HCT116 (cell line): ENCODE data around the gene DBX1. TPM values are rescaled to one million over a fixed set of nuclear protein-coding genes. Genes with fewer than 3 reads are reported as not detected.

Experiments used
- ATAC-seq: fragments of 200-7000 bp; cut with Tn5 transposase; 2 replicates; pipeline ENCODE4 v1.9.1; 2020; ENCODE audit warnings: mild to moderate bottlenecking, moderate library complexity
- BruUV-seq: library from RNA; stranded (reverse); fragments of 400-500 nt; replicated peaks from 2 replicates; lab custom pipeline; 2021; lab: Mats Ljungman, UMichigan
- CTCF ChIA-PET: fragments of 300-600 bp; sonication (Branson Sonifier 250); formaldehyde crosslinking; loops from one replicate; lab custom pipeline; 2021; ENCODE audit warnings: antibody characterized with exemption; lab: Charles Lee
- POLR2A ChIA-PET: fragments of 300-600, 350-600 bp; sonication (Branson Sonifier 250); formaldehyde crosslinking; loops from one replicate; lab custom pipeline; 2021; ENCODE audit warnings: antibody characterized with exemption; lab: Charles Lee
- RAD21 ChIA-PET, 2 experiments: fragments of 300-600 bp; sonication (Branson Sonifier 250); formaldehyde crosslinking; loops; one replicate each; lab custom pipeline; 2023; ENCODE audit warnings: low total read pairs in 2 of 2; ENCODE audit not compliant: uncharacterized antibody in 2 of 2, unreplicated experiment in 2 of 2, low non-redundant PET in 1 of 2; lab: Charles Lee
- DNase-seq: peaks from one replicate; pipeline ENCODE4 v3.0.0-alpha.2; 2010; ENCODE audit warnings: low read depth, low spot score
- H2AFZ ChIP-seq: fragments of 200-600 bp; shearing (Covaris generic), sonication (generic); 2 replicates; pipeline ENCODE4 v1.6.1; 2017; ENCODE audit warnings: low read depth, mixed run types, mixed read lengths, antibody characterized with exemption, low read length; ENCODE audit not compliant: poor library complexity, severe bottlenecking
- H3K27ac ChIP-seq: 2 replicates; pipeline ENCODE4 v1.5.1; 2012; ENCODE audit warnings: low read depth, low read length
- H3K27me3 ChIP-seq: fragments of 200-600 bp; sonication (generic); 2 replicates; pipeline ENCODE4 v1.6.1; 2016; ENCODE audit warnings: mixed run types, low read length, mixed read lengths; ENCODE audit not compliant: insufficient read depth
- H3K36me3 ChIP-seq, 2 experiments: fragments of 200-500 bp in 1 of 2; fragments of 200-600 bp in 1 of 2; sonication (Bioruptor generic) in 1 of 2; sonication (generic) in 1 of 2; 2 replicates each; pipeline versions ENCODE4 v1.5.1 to v1.6.1; 2014 to 2016; ENCODE audit warnings: low read length in 2 of 2, inconsistent platforms in 1 of 2, mixed read lengths in 1 of 2, mixed run types in 1 of 2; ENCODE audit not compliant: insufficient read depth in 2 of 2, control insufficient read depth in 1 of 2
- H3K4me1 ChIP-seq, 2 experiments: fragments of 200-600 bp in 1 of 2; sonication (generic) in 1 of 2; 2 replicates each; pipeline versions ENCODE4 v1.5.1 to v1.6.1; 2012 to 2017; ENCODE audit warnings: low read length in 2 of 2, inconsistent platforms in 1 of 2, mild to moderate bottlenecking in 1 of 2, mixed read lengths in 1 of 2, mixed run types in 1 of 2, moderate library complexity in 1 of 2; ENCODE audit not compliant: insufficient read depth in 2 of 2, control insufficient read depth in 1 of 2
- H3K4me2 ChIP-seq: fragments of 200-600 bp; sonication (generic); 2 replicates; pipeline ENCODE4 v1.6.1; 2017; ENCODE audit warnings: mixed run types, low read length, mixed read lengths
- H3K4me3 ChIP-seq, 2 experiments: fragments of 200-600 bp in 1 of 2; sonication (generic) in 1 of 2; replicated peaks in 1 of 2; 2 replicates each; pipeline ENCODE4 v1.5.1; 2011 to 2016; ENCODE audit warnings: low read length in 2 of 2, control low read depth in 1 of 2, low read depth in 1 of 2, mild to moderate bottlenecking in 1 of 2, mixed read lengths in 1 of 2, mixed run types in 1 of 2
- H3K79me2 ChIP-seq: fragments of 200-600 bp; sonication (generic); 2 replicates; pipeline ENCODE4 v1.6.1; 2017; ENCODE audit warnings: mild to moderate bottlenecking, mixed run types, low read length, moderate library complexity, mixed read lengths; ENCODE audit not compliant: insufficient read depth
- H3K9ac ChIP-seq: fragments of 200-600 bp; sonication (generic); 2 replicates; pipeline ENCODE4 v1.6.1; 2016; ENCODE audit warnings: low read length, mixed read lengths
- H3K9me2 ChIP-seq: fragments of 200-600 bp; sonication (generic), shearing (Covaris generic); 2 replicates; pipeline ENCODE4 v1.6.1; 2017; ENCODE audit warnings: mixed run types, mild to moderate bottlenecking, moderate library complexity; ENCODE audit not compliant: insufficient read depth
- H3K9me3 ChIP-seq, 2 experiments: fragments of 200-500 bp in 1 of 2; fragments of 200-600 bp in 1 of 2; sonication (Bioruptor generic) in 1 of 2; sonication (generic) in 1 of 2; 2 replicates each; pipeline ENCODE4 v1.6.1; 2014 to 2017; ENCODE audit warnings: low read length in 2 of 2, mixed read lengths in 2 of 2, inconsistent platforms in 1 of 2, low read depth in 1 of 2, mild to moderate bottlenecking in 1 of 2, mixed run types in 1 of 2, moderate library complexity in 1 of 2; ENCODE audit not compliant: control insufficient read depth in 1 of 2, insufficient read depth in 1 of 2
- H4K20me1 ChIP-seq: fragments of 200-600 bp; sonication (generic), shearing (Covaris generic); 2 replicates; pipeline ENCODE4 v1.6.1; 2017; ENCODE audit warnings: mixed run types, mild to moderate bottlenecking, moderate library complexity; ENCODE audit not compliant: insufficient read depth
- CBX3 ChIP-seq: IDR thresholded peaks from 2 replicates; pipeline ENCODE4 v1.6.1; 2012; ENCODE audit warnings: low read depth
- CEBPB ChIP-seq: IDR thresholded peaks from 2 replicates; pipeline ENCODE4 v1.6.1; 2012; ENCODE audit warnings: low read depth
- EZH2phosphoT487 ChIP-seq: fragments of 200-600 bp; IDR thresholded peaks from 2 replicates; pipeline ENCODE4 v1.6.1; 2018; ENCODE audit warnings: antibody characterized with exemption, borderline replicate concordance
- JUND ChIP-seq: IDR thresholded peaks from 2 replicates; pipeline ENCODE4 v1.6.1; 2012
- MAX ChIP-seq: IDR thresholded peaks from 2 replicates; pipeline ENCODE4 v1.6.1; 2012
- POLR2A ChIP-seq: IDR thresholded peaks from 2 replicates; pipeline ENCODE4 v1.7.0; 2011; ENCODE audit warnings: borderline replicate concordance; ENCODE audit not compliant: insufficient read depth, insufficient read length; ENCODE audit errors: extremely low read depth
- POLR2AphosphoS5 ChIP-seq: IDR thresholded peaks from 2 replicates; pipeline ENCODE4 v1.6.1; 2011; ENCODE audit warnings: mild to moderate bottlenecking, low read depth, low read length, moderate library complexity
- RAD21 ChIP-seq: IDR thresholded peaks from 2 replicates; pipeline ENCODE4 v1.6.1; 2012; ENCODE audit warnings: low read depth, mild to moderate bottlenecking
- SIN3A ChIP-seq: IDR thresholded peaks from 2 replicates; pipeline ENCODE4 v1.6.1; 2012; ENCODE audit warnings: low read depth
- SP1 ChIP-seq: IDR thresholded peaks from 2 replicates; pipeline ENCODE4 v1.6.1; 2012; ENCODE audit warnings: low read depth
- SRF ChIP-seq: IDR thresholded peaks from 2 replicates; pipeline ENCODE4 v1.6.1; 2012; ENCODE audit warnings: low read depth
- TCF7L2 ChIP-seq: IDR thresholded peaks from 2 replicates; pipeline ENCODE4 v1.7.0; 2011; ENCODE audit warnings: borderline replicate concordance, inconsistent platforms; ENCODE audit not compliant: insufficient read depth, insufficient read length; ENCODE audit errors: extremely low read depth
- ZBTB33 ChIP-seq: IDR thresholded peaks from 2 replicates; pipeline ENCODE4 v1.6.1; 2011; ENCODE audit warnings: mild to moderate bottlenecking, low read length, moderate library complexity; ENCODE audit not compliant: insufficient replicate concordance; ENCODE audit errors: extremely low read depth
- ZNF274 ChIP-seq: fragments of 200-500 bp; sonication (Bioruptor generic); IDR thresholded peaks from 2 replicates; pipeline ENCODE4 v1.6.1; 2014; ENCODE audit warnings: mild to moderate bottlenecking, low read depth, low read length, inconsistent platforms
- intact Hi-C: fragments of 100-400 bp; cut with micrococcal nuclease; formaldehyde crosslinking; loops from 2 replicates; pipeline ENCODE4 v1.10.0; 2022
- total RNA-seq: library from RNA; stranded (reverse); gene quantifications from one replicate; pipeline ENCODE4 v1.2.1, GENCODE V29; 2021; ENCODE audit not compliant: unreplicated experiment

The DBX1 gene
- total RNA-seq, 1 experiment from 2014 or later: not detected

- ChIA-PET CTCF (no interaction called here), RAD21 (no interaction called here), POLR2A (no interaction called here)
- Histone ChIP-seq H3K27me3 (0 out of 2 replicates have a peak, but pooled peaks cover 3% of the 10 kb centered on the region), H3K27ac (no peak overlapping the region), H3K9me2 (no peaks in the 10 kb centered on the region), H4K20me1 (no peaks in the 10 kb centered on the region), H3K4me3 (no peak overlapping the region), H3K36me3 (no peaks in the 10 kb centered on the region), H3K9me3 (no peaks in the 10 kb centered on the region), H3K4me1 (no peaks in the 10 kb centered on the region), H3K4me2 (no peak overlapping the region), H3K9ac (no peak overlapping the region), H2AFZ (no peak overlapping the region), H3K79me2 (no peaks in the 10 kb centered on the region)
- DNase-seq (no peak), ATAC-seq (no peak)
- no peak for TF ChIP-seq CEBPB
- no peak for TF ChIP-seq TCF7L2
- TF ChIP-seq ZNF274: no peak
- TF ChIP-seq CBX3: no peak
- no peak for TF ChIP-seq SP1
- TF ChIP-seq EZH2phosphoT487: no peak
- TF ChIP-seq POLR2A: no peak
- TF ChIP-seq RAD21: no peak
- no peak for TF ChIP-seq POLR2AphosphoS5
- no peak for TF ChIP-seq MAX
- TF ChIP-seq SIN3A: no peak
- no peak for TF ChIP-seq SRF
- no peak for TF ChIP-seq ZBTB33
- TF ChIP-seq JUND: no peak
- intact Hi-C loops: no loop called here
- no TSS peak for BruUV-seq
Measured at GRCh38 chr11:20161230-20161918, 1.1 kb upstream of the DBX1 start.
